ENCODE results near the gene GSTT2.
"Not testable (repeated sequence)": the region's sequence is repeated elsewhere in the genome, so short reads cannot be mapped to it uniquely, and the experiment has no call there.

GRCh38 chr22:23986538-23987178, 6.7 kb downstream of the GSTT2 start:
- not testable (repeated sequence) for TF ChIP-seq POLR2A, POLR2AphosphoS5, EP300 (IDR thresholded peaks at IDR 0.05)
- TF ChIP-seq, protein P1, sequence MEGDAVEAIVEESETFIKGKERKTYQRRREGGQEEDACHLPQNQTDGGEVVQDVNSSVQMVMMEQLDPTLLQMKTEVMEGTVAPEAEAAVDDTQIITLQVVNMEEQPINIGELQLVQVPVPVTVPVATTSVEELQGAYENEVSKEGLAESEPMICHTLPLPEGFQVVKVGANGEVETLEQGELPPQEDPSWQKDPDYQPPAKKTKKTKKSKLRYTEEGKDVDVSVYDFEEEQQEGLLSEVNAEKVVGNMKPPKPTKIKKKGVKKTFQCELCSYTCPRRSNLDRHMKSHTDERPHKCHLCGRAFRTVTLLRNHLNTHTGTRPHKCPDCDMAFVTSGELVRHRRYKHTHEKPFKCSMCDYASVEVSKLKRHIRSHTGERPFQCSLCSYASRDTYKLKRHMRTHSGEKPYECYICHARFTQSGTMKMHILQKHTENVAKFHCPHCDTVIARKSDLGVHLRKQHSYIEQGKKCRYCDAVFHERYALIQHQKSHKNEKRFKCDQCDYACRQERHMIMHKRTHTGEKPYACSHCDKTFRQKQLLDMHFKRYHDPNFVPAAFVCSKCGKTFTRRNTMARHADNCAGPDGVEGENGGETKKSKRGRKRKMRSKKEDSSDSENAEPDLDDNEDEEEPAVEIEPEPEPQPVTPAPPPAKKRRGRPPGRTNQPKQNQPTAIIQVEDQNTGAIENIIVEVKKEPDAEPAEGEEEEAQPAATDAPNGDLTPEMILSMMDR (IDR thresholded peaks at IDR 0.05), result not testable (repeated sequence)
